GM23248 (cell line): ENCODE results near the gene TMEM38A. TPM values are rescaled to one million over a fixed set of nuclear protein-coding genes. Genes with fewer than 3 reads are reported as not detected.
"Not testable (repeated sequence)": the region's sequence is repeated elsewhere in the genome, so short reads cannot be mapped to it uniquely, and the experiment has no call there.

Source experiments
- DNase-seq: peaks from one replicate; pipeline ENCODE4 v3.0.0-alpha.2; 2015
- H2AFZ ChIP-seq: fragments of 200-600 bp; sonication (generic); 2 replicates; pipeline ENCODE4 v1.6.1; 2016; ENCODE audit warnings: antibody characterized with exemption
- H3F3A ChIP-seq: fragments of 200-600 bp; sonication (generic); 2 replicates; pipeline ENCODE4 v1.6.1; 2016; ENCODE audit warnings: mild to moderate bottlenecking, antibody characterized with exemption, mixed run types; ENCODE audit not compliant: insufficient read depth
- H3K27ac ChIP-seq: fragments of 200-600 bp; sonication (generic); 2 replicates; pipeline ENCODE4 v1.5.1; 2016; ENCODE audit warnings: mild to moderate bottlenecking
- H3K27me3 ChIP-seq: fragments of 200-600 bp; sonication (generic); replicated peaks from 2 replicates; pipeline ENCODE4 v1.6.1; 2016; ENCODE audit warnings: mild to moderate bottlenecking; ENCODE audit not compliant: insufficient read depth
- H3K36me3 ChIP-seq: fragments of 200-600 bp; sonication (generic); 2 replicates; pipeline ENCODE4 v1.6.1; 2016; ENCODE audit warnings: low read depth, mild to moderate bottlenecking
- H3K4me1 ChIP-seq: fragments of 200-600 bp; sonication (generic); 2 replicates; pipeline ENCODE4 v1.6.1; 2016; ENCODE audit warnings: mild to moderate bottlenecking; ENCODE audit not compliant: insufficient read depth
- H3K4me2 ChIP-seq: fragments of 200-600 bp; sonication (generic); one replicate; pipeline ENCODE4 v1.6.1; 2016; ENCODE audit warnings: mild to moderate bottlenecking; ENCODE audit not compliant: unreplicated experiment
- H3K4me3 ChIP-seq: fragments of 200-600 bp; sonication (generic); 2 replicates; pipeline ENCODE4 v1.5.1; 2016; ENCODE audit warnings: mild to moderate bottlenecking
- H3K79me2 ChIP-seq: fragments of 200-600 bp; sonication (generic); 2 replicates; pipeline ENCODE4 v1.6.1; 2016; ENCODE audit warnings: mild to moderate bottlenecking; ENCODE audit not compliant: insufficient read depth
- H3K9ac ChIP-seq: fragments of 200-600 bp; sonication (generic); 2 replicates; pipeline ENCODE4 v1.6.1; 2016; ENCODE audit warnings: mild to moderate bottlenecking
- H3K9me2 ChIP-seq: fragments of 200-600 bp; sonication (generic); 2 replicates; pipeline ENCODE4 v1.6.1; 2016; ENCODE audit warnings: mixed run types, mild to moderate bottlenecking, moderate library complexity; ENCODE audit not compliant: insufficient read depth
- H3K9me3 ChIP-seq: fragments of 200-600 bp; sonication (generic); one replicate; pipeline ENCODE4 v1.6.1; 2017; ENCODE audit warnings: low read depth
- H4K20me1 ChIP-seq: fragments of 200-600 bp; sonication (generic); 2 replicates; pipeline ENCODE4 v1.6.0; 2016; ENCODE audit not compliant: insufficient read depth
- EZH2 ChIP-seq: fragments of 200-600 bp; sonication (generic); IDR thresholded peaks from 2 replicates; pipeline ENCODE4 v1.6.1; 2018; ENCODE audit warnings: antibody characterized with exemption, mild to moderate bottlenecking; ENCODE audit not compliant: insufficient read depth, poor library complexity, severe bottlenecking
- EZH2phosphoT487 ChIP-seq: fragments of 200-600 bp; sonication (generic); IDR thresholded peaks from 2 replicates; pipeline ENCODE4 v1.6.1; 2018; ENCODE audit warnings: antibody characterized with exemption, moderate library complexity, mild to moderate bottlenecking, low read depth; ENCODE audit not compliant: insufficient read depth
- WGBS, 2 experiments: methylation state at CpG; one replicate each; pipeline ENCODE4 v1.1.6; 2015 to 2017; ENCODE audit warnings: low lambda C conversion rate in 2 of 2, low coverage in 1 of 2; ENCODE audit errors: missing lambda C conversion rate in 2 of 2; 5-methylcytosine and 5-hydroxymethylcytosine counted together
- in situ Hi-C: fragments of 300-500 bp; cut with MboI; formaldehyde crosslinking; loops from 2 replicates; pipeline ENCODE4 v1.15.0; 2020
- polyA plus RNA-seq: library from polyadenylated mRNA; unstranded; fragments of >200 nt; fragmentation: Nextera tagmentation; extraction: Ambion mirVana; gene quantifications from 2 replicates; pipeline ENCODE4 v1.2.1, GENCODE V29; 2016
- total RNA-seq: library from RNA; depleted of rRNA; stranded (reverse); fragments of >200 nt; shearing (Covaris generic); gene quantifications from 2 replicates; pipeline ENCODE4 v1.2.3, GENCODE V29; 2014

TMEM38A gene
- total and polyA plus RNA-seq, 2 experiments from 2014 or later: 1.3 to 1.6 TPM

DNA sequence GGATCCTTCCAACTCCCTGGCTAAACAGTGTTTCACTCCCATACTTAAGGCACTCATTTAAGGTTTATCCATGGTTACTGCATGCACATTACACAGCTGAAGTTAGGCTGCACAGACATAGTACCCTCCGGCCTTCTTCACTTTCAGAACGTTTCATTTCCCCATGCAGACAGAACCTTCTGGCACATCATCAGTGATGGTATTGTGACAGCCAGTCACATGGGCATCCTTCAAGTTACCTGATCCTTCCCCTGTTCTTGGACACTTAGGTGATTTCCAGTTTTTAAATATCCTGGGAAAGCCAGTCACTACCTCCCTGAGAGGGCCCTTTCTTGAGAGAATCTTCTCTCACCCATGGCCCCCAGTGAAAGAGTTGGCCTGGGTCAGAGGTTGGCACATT lies 10.1 kb upstream of the TMEM38A start:
- H3K9me3 ChIP-seq: no peaks in the 10 kb centered on the region
- H2AFZ ChIP-seq: no peak overlapping the region
- peaks cover 8% of the 10 kb centered on the region; the same call in 1 of the 2 replicates for H3F3A ChIP-seq
- TF ChIP-seq EZH2: no peak
- no peak for TF ChIP-seq EZH2phosphoT487
- H3K79me2 ChIP-seq: peaks cover 70% of the 10 kb centered on the region
- no peak for DNase-seq
- no peaks in the 10 kb centered on the region for H3K9me2 ChIP-seq
- H3K4me3 ChIP-seq: no peak overlapping the region
- no peak overlapping the region for H3K4me2 ChIP-seq
- in situ Hi-C loops: no loop called here
- no peak overlapping the region for H3K27ac ChIP-seq
- H3K4me1 ChIP-seq: peaks cover 6% of the 10 kb centered on the region; the same call in 1 of the 2 replicates
- no peak overlapping the region for H3K9ac ChIP-seq
- no peaks in the 10 kb centered on the region for H4K20me1 ChIP-seq
- H3K36me3 ChIP-seq: peaks cover 36% of the 10 kb centered on the region; the same call in 1 of the 2 replicates
- H3K27me3 ChIP-seq: no peaks in the 10 kb centered on the region
- WGBS, 2 experiments: 79 to 85% methylated on average over 2 of the region's 2 CpGs

DNA sequence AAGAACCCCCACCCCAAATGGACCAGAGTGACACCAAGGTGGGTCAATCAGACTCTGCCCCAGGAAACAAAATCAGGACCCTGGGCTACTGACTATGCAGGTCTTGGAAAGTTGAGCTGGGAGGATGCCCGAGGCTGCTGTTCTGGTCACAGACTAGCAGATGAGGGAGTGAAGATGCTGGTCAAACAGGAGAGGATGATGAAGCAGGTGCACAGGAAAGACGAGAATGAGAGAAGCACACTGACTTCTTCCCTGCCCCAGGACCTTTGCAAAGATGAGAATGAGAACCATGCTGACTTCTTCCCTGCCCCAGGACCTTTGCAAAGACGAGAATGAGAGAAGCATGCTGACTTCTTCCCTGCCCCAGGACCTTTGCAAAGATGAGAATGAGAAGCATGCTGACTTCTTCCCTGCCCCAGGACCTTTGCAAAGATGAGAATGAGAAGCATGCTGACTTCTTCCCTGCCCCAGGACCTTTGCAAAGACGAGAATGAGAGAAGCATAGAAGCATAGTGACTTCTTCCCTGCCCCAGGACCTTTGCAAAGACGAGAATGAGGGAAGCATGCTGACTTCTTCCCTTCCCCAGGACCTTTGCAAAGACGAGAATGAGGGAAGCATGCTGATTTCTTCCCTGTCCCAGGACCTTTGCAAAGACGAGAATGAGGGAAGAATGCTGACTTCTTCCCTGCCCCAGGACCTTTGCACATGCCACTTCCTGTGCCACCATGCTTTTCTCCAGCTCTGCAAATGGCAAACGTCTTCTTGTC lies 9.3 kb upstream of the TMEM38A start:
- H3K4me1 ChIP-seq, H3K27me3 ChIP-seq, H3K4me2 ChIP-seq, H3K27ac ChIP-seq, H3K4me3 ChIP-seq, H4K20me1 ChIP-seq, H3K9ac ChIP-seq, H3K9me3 ChIP-seq, DNase-seq, H2AFZ ChIP-seq, H3K9me2 ChIP-seq, H3F3A ChIP-seq, in situ Hi-C loops: not testable (repeated sequence)
- peaks cover 70% of the 10 kb centered on the region for H3K79me2 ChIP-seq
- peaks cover 28% of the 10 kb centered on the region; the same call in 1 of the 2 replicates for H3K36me3 ChIP-seq
- 88 to 89% methylated on average over 8 of the region's 8 CpGs for WGBS, 2 experiments

DNA sequence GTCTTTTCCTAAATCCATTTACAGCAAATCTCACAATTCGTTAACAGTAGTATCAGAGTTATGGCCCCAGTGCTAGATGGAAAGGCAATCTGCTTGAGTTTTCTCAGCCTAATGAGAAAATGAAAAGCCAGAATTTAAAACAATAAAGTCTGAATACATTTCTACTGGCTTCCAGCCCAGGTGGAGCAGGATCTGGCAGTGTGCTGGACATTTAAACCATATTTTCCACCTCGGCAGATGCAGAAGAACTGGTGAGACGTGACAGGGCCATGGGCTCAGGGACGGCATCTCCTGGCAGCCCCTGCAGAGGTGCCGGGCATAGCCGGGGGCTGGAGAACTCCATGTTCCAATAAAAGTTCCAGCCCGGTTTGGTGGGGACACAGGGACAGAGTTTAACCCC lies 8.1 kb upstream of the TMEM38A start:
- no peak overlapping the region for H3K9ac ChIP-seq
- H3K27ac ChIP-seq: no peak overlapping the region
- H3K9me2 ChIP-seq: no peaks in the 10 kb centered on the region

DNA sequence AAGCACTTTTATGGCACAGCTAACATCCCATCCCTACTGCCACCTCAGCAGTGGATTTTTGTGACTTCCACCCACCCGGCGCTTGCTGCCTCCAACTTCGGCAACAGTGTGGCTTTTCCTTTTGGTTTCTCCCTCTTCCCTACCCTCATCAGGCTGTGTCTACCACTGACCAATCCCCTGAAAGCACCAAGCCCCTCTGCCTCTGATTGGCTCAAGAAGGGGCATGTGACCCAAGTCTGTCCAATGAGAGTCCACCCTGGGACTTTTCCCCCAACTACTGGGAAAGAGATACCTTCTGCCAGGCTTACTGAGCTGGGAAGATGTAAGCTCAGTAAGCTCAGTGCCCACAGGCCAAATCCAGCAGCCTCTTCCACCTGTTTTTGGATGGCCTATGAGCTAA lies 6.8 kb upstream of the TMEM38A start:
- Histone ChIP-seq H3F3A (peaks cover 8% of the 10 kb centered on the region; the same call in 1 of the 2 replicates), H3K4me1 (peaks cover 13% of the 10 kb centered on the region), H3K27me3 (no peaks in the 10 kb centered on the region), H4K20me1 (0 out of 2 replicates have a peak, but pooled peaks cover 3% of the 10 kb centered on the region), H3K4me3 (no peak overlapping the region), H3K27ac (no peak overlapping the region), H3K4me2 (no peak overlapping the region), H3K79me2 (peaks cover 71% of the 10 kb centered on the region), H2AFZ (no peak overlapping the region), H3K36me3 (peaks cover 24% of the 10 kb centered on the region; the same call in 1 of the 2 replicates), H3K9ac (no peak overlapping the region), H3K9me2 (no peaks in the 10 kb centered on the region), H3K9me3 (no peaks in the 10 kb centered on the region)
- TF ChIP-seq EZH2 (no peak), EZH2phosphoT487 (no peak)
- WGBS, 2 experiments: 96 to 100% methylated on average over 3 of the region's 3 CpGs
- in situ Hi-C loops: no loop called here
- DNase-seq: no peak

More for the DNA sequence above, 8.1 kb upstream of the TMEM38A start:
- WGBS, 2 experiments: 66 to 67% methylated on average over 7 of the region's 7 CpGs
- no peak overlapping the region for H3K4me3 ChIP-seq
- no peaks in the 10 kb centered on the region for H4K20me1 ChIP-seq
- peaks cover 6% of the 10 kb centered on the region; the same call in 1 of the 2 replicates for H3K4me1 ChIP-seq
- H3K79me2 ChIP-seq: peaks cover 71% of the 10 kb centered on the region
- TF ChIP-seq EZH2phosphoT487: no peak
- no peak for TF ChIP-seq EZH2
- peaks cover 24% of the 10 kb centered on the region; the same call in 1 of the 2 replicates for H3K36me3 ChIP-seq
- H2AFZ ChIP-seq: no peak overlapping the region
- H3F3A ChIP-seq: peaks cover 8% of the 10 kb centered on the region; the same call in 1 of the 2 replicates
- no peaks in the 10 kb centered on the region for H3K27me3 ChIP-seq
- no peak for DNase-seq
- no peaks in the 10 kb centered on the region for H3K9me3 ChIP-seq
- in situ Hi-C loops: no loop called here
- no peak overlapping the region for H3K4me2 ChIP-seq
